RWPE2 (cell line): ENCODE data around the gene IL1RAPL1.

Experiments used
- ATAC-seq: fragments of 200-7000 bp; cut with Tn5 transposase; 3 replicates; pipeline ENCODE4 v1.9.1; 2021; ENCODE audit warnings: low read depth
- DNase-seq: peaks from one replicate; pipeline ENCODE4 v3.0.0-alpha.2; 2020; ENCODE audit warnings: low spot score
- H3K27ac ChIP-seq: fragments of 450-650 bp; 2 replicates; pipeline ENCODE4 v1.5.1; 2017; ENCODE audit warnings: mild to moderate bottlenecking; ENCODE audit not compliant: poor library complexity, severe bottlenecking
- H3K27me3 ChIP-seq: fragments of 250-450 bp; sonication (Bioruptor Pico); 2 replicates; pipeline ENCODE4 v1.5.1; 2021; ENCODE audit warnings: mild to moderate bottlenecking, moderate library complexity; ENCODE audit not compliant: insufficient read depth, poor library complexity, severe bottlenecking
- H3K36me3 ChIP-seq: fragments of 250-450 bp; sonication (Bioruptor Pico); 2 replicates; pipeline ENCODE4 v1.5.1; 2020; ENCODE audit warnings: low read depth, mild to moderate bottlenecking, moderate library complexity
- H3K4me1 ChIP-seq: fragments of 250-450 bp; sonication (Bioruptor Pico); 2 replicates; pipeline ENCODE4 v1.5.1; 2021; ENCODE audit warnings: mild to moderate bottlenecking, moderate library complexity; ENCODE audit not compliant: insufficient read depth, poor library complexity, severe bottlenecking
- H3K4me3 ChIP-seq: fragments of 250-450 bp; sonication (Bioruptor Pico); 2 replicates; pipeline ENCODE4 v1.5.1; 2021; ENCODE audit warnings: mild to moderate bottlenecking, moderate library complexity; ENCODE audit not compliant: severe bottlenecking
- H3K9me3 ChIP-seq: fragments of 250-450 bp; sonication (Bioruptor Pico); 2 replicates; pipeline ENCODE4 v1.5.1; 2021; ENCODE audit warnings: mild to moderate bottlenecking, moderate library complexity; ENCODE audit not compliant: severe bottlenecking
- TF ChIP-seq, protein P1 (sequence below): fragments of 450-650 bp; IDR thresholded peaks from one replicate; pipeline ENCODE4 v1.5.1; 2017; ENCODE audit warnings: mild to moderate bottlenecking, moderate library complexity; ENCODE audit not compliant: poor library complexity, severe bottlenecking

The IL1RAPL1 gene

DNA sequence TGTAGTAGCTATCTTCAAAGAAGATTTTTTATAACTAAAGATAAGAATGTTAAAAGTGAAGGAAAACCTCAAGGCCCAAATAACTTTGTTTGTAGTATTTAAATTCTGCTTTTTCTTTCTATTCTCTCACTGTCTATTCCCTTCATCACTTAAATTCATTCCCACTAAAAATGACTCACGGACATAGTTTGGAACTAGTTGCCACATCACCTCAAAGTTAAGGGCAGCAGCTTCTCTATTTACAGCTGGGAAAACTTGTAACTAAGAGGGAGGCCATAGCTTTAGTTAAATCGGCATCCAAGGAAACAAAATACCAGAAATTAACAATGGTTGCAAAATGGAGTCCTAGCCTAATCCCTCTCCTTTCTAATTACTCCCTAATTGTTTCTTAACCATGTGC lies 1302.8 kb downstream of the IL1RAPL1 start:
- no peaks in the 10 kb centered on the region for H3K36me3 ChIP-seq
- H3K27me3 ChIP-seq, result no peaks in the 10 kb centered on the region
- no peak for DNase-seq
- H3K27ac ChIP-seq, result no peak overlapping the region
- TF ChIP-seq, protein P1, sequence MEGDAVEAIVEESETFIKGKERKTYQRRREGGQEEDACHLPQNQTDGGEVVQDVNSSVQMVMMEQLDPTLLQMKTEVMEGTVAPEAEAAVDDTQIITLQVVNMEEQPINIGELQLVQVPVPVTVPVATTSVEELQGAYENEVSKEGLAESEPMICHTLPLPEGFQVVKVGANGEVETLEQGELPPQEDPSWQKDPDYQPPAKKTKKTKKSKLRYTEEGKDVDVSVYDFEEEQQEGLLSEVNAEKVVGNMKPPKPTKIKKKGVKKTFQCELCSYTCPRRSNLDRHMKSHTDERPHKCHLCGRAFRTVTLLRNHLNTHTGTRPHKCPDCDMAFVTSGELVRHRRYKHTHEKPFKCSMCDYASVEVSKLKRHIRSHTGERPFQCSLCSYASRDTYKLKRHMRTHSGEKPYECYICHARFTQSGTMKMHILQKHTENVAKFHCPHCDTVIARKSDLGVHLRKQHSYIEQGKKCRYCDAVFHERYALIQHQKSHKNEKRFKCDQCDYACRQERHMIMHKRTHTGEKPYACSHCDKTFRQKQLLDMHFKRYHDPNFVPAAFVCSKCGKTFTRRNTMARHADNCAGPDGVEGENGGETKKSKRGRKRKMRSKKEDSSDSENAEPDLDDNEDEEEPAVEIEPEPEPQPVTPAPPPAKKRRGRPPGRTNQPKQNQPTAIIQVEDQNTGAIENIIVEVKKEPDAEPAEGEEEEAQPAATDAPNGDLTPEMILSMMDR, result no peak
- H3K9me3 ChIP-seq, result no peaks in the 10 kb centered on the region
- no peak for ATAC-seq
- no peaks in the 10 kb centered on the region for H3K4me1 ChIP-seq
- H3K4me3 ChIP-seq, result no peak overlapping the region

DNA sequence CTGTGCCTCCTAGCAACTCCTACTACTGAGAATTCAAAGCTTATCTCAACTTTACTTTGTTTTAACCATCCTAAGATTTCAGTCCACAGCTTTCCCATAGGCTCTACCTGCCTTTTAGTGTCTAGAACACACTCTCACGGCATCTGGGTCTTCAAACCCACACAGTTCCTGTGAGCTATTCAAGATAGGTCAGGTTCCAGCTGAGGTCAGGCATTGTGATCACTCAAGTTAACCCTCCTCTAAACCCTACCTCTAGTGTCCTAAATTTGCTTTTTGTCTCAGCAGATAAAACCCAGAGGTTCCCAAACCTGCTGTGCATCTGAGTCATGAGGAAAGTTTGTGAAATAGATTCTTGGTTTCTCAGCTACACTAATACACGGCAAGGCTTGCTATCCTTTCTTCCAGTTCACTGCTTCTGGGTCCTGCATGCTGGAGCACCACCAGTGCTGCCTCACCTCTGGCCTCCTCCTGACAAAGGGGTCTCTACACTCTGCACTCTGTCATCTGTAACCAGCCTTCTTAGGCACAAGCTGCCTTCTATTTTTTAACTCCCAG lies 1303.5 kb downstream of the IL1RAPL1 start:
- Histone ChIP-seq H3K27me3 (no peaks in the 10 kb centered on the region), H3K27ac (no peak overlapping the region), H3K9me3 (no peaks in the 10 kb centered on the region), H3K4me3 (no peak overlapping the region), H3K36me3 (no peaks in the 10 kb centered on the region), H3K4me1 (no peaks in the 10 kb centered on the region)
- TF ChIP-seq, protein P1, result no peak
- DNase-seq (no peak), ATAC-seq (no peak)

DNA sequence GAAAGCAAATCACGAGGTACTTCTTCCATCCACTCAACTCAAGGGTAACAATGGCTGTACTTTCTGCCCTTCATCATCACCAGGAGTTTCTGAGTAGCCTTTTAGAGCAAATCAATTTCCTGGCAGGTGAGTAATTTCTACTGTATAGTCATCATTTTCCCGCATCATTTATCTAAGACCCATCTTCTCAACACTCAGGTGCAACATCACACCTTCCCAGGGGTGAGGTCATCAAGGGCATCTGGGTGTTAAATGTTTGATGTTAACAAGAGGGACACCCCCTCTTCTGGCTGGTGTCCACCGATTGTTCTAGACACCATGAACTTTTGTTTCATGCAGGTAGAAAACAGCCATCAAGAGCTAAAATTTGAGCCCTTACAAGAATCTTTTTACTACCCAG lies 1314.8 kb downstream of the IL1RAPL1 start:
- no peaks in the 10 kb centered on the region for H3K27me3 ChIP-seq
- TF ChIP-seq, protein P1, result no peak
- H3K4me1 ChIP-seq, result no peaks in the 10 kb centered on the region
- H3K9me3 ChIP-seq, result no peaks in the 10 kb centered on the region
- no peak overlapping the region for H3K27ac ChIP-seq
- no peaks in the 10 kb centered on the region for H3K36me3 ChIP-seq
- no peak overlapping the region for H3K4me3 ChIP-seq
- DNase-seq (no peak), ATAC-seq (no peak)

DNA sequence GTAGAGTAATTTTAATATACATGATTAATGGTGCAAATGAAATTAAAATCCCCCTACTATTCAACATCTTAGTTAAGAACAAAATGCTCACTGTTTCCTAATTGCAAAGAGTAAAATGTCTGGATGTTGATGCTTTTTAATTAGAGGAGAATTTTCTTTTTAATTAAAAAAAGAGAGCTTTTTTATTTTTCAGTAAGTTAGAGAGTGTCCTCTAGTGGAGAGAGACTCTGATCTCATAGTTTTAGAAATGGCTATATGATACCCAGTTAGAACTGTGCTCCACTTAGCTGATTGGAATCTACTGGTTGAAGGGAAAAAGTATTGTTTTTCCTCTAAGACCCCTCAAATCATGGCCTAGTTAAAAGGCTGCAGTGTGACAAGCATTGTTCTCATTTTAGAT lies 1316.1 kb downstream of the IL1RAPL1 start:
- DNase-seq, result no peak
- H3K27ac ChIP-seq, result no peak overlapping the region
- H3K36me3 ChIP-seq, result no peaks in the 10 kb centered on the region
- TF ChIP-seq, protein P1, result peak; percentile 42
- H3K4me1 ChIP-seq, result no peaks in the 10 kb centered on the region
- H3K4me3 ChIP-seq, result no peak overlapping the region
- no peaks in the 10 kb centered on the region for H3K27me3 ChIP-seq
- no peak for ATAC-seq
- H3K9me3 ChIP-seq, result no peaks in the 10 kb centered on the region

DNA sequence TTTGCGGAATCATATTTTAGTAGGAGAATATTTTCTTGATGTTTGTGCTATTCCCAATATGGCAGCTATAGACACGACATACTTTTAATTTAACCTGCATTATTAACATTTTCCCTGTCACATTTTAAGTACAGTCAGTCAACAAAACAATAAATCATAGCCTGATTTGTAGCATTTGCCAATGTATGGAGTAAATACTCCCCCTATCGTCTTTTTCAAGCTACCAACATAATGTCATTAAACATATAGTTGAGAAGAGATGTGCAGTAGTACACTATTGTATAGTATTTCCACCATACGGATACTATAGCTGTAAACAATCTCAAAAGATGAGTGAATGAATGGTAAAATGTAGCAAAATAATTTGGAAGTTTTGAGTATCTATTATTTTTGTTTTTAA lies 1324.4 kb downstream of the IL1RAPL1 start:
- Histone ChIP-seq H3K4me3 (no peak overlapping the region), H3K4me1 (no peaks in the 10 kb centered on the region), H3K27ac (no peak overlapping the region), H3K9me3 (no peaks in the 10 kb centered on the region), H3K36me3 (no peaks in the 10 kb centered on the region), H3K27me3 (no peaks in the 10 kb centered on the region)
- TF ChIP-seq, protein P1, result peak; percentile 28
- ATAC-seq, result no peak
- DNase-seq, result no peak
